Adrenal gland (tissue), 12 donors: ENCODE results near the gene TENM4. TPM values are rescaled to one million over a fixed set of nuclear protein-coding genes. Genes with fewer than 3 reads are reported as not detected.

Experiments used
- DNase-seq, 7 donors: peaks; one replicate each; pipeline ENCODE4 v3.0.0-alpha.2; 2019 to 2020
- H3K27ac ChIP-seq, 5 donors: fragments of 200-600 bp; sonication (generic) in 4 of 5; 1 replicate in 3 of 5; 2 replicates in 2 of 5; pipeline versions ENCODE4 v1.5.1 to v1.8.0; 2016 to 2020; ENCODE audit warnings: mild to moderate bottlenecking in 1 of 5
- H3K27me3 ChIP-seq: fragments of 200-600 bp; 2 replicates; pipeline ENCODE4 v1.8.0; 2021
- H3K36me3 ChIP-seq, 2 donors: fragments of 200-600 bp; replicated peaks in 1 of 2; 1 replicate in 1 of 2; 2 replicates in 1 of 2; pipeline versions ENCODE4 v1.5.1 to v1.8.0; 2018 to 2022
- H3K4me1 ChIP-seq, 2 donors: fragments of 200-600 bp; replicated peaks in 1 of 2; 1 replicate in 1 of 2; 2 replicates in 1 of 2; pipeline versions ENCODE4 v1.5.1 to v1.8.0; 2018 to 2021
- H3K4me3 ChIP-seq, 4 donors: fragments of 200-600 bp; sonication (generic) in 3 of 4; one replicate each; pipeline ENCODE4 v1.5.1; 2016 to 2018
- H3K9me3 ChIP-seq, 3 donors: fragments of 200-600 bp; sonication (generic) in 1 of 3; replicated peaks in 1 of 3; 1 replicate in 2 of 3; 2 replicates in 1 of 3; pipeline versions ENCODE4 v1.5.1 to v1.8.0; 2016 to 2021
- CTCF ChIP-seq, 6 experiments: fragments of 450-650 bp in 4 of 6; fragments of 200-600 bp in 2 of 6; sonication (generic) in 1 of 6; IDR thresholded peaks; 1 replicate in 5 of 6; 2 replicates in 1 of 6; pipeline versions ENCODE4 v1.5.1 to v1.8.0; 2016 to 2021; ENCODE audit warnings: antibody characterized with exemption in 6 of 6, mild to moderate bottlenecking in 2 of 6, moderate library complexity in 1 of 6
- POLR2A ChIP-seq, 2 donors: fragments of 450-650 bp; IDR thresholded peaks; one replicate each; pipeline ENCODE4 v1.6.1; 2017; ENCODE audit warnings: antibody characterized with exemption in 2 of 2, mild to moderate bottlenecking in 2 of 2, moderate library complexity in 1 of 2
- WGBS, 4 donors: extraction: QIAGEN DNeasy Blood & Tissue Kit in 2 of 4; methylation state at CpG; one replicate each; pipeline versions ENCODE4 v1.1.5 to v1.1.7; 2013 to 2017; 5-methylcytosine and 5-hydroxymethylcytosine counted together
- intact Hi-C, 2 donors: fragments of 100-400 bp; cut with DNase I; formaldehyde crosslinking; loops; one replicate each; pipeline versions ENCODE4 v1.14.1 to v1.15.0; 2022 to 2023
- polyA plus RNA-seq, 3 donors: library from polyadenylated mRNA; stranded (reverse); fragments of 200-250 nt in 2 of 3; fragments of 350-450 nt in 1 of 3; fragmentation: Illumina TruSeq in 1 of 3; extraction: RNeasy Lipid Tissue Mini Kit (QIAGEN cat#74804) in 1 of 3; gene quantifications; one replicate each; pipeline ENCODE4 v1.2.3, GENCODE V29; 2013 to 2014
- total RNA-seq, 9 donors: library from RNA; depleted of rRNA in 4 of 9; stranded (reverse); fragments of >200 nt in 4 of 9; fragments of 120-200 nt in 1 of 9; fragmentation: NEBNext Ultra II Directional in 1 of 9; extraction: Animal tissue kit (Norgen Biotek cat#: 25700) in 1 of 9; gene quantifications; one replicate each; pipeline versions ENCODE4 v1.1.0 to v1.2.4, GENCODE V29; 2013 to 2023
- donor health status: healthy with polysubstance abuse.
- donor health status: Bipolar disorder and iron deficiency.
- donor health status: DM: yes; HTN: yes; CAD: no.
- donor health status: DM: no; HTN: no; CAD: no.
- donor health status: DM: no; HTN: no; CAD: no.
- donor health status: DM: yes; HTN: yes; CAD: no.

Gene TENM4
- total and polyA plus RNA-seq, 12 donors: 0.74 to 24.9 (median 6.7) TPM

- TF ChIP-seq CTCF (IDR thresholded peaks at IDR 0.05) (no peak), POLR2A (IDR thresholded peaks at IDR 0.05) (no peak)
- Histone ChIP-seq H3K27ac (no peak overlapping the region), H3K4me1 (no peaks in the 10 kb centered on the region), H3K9me3 (no peaks in the 10 kb centered on the region), H3K36me3 (no peaks in the 10 kb centered on the region), H3K4me3 (no peak overlapping the region), H3K27me3 (no peaks in the 10 kb centered on the region)
- intact Hi-C loops: no loop called here
- no peak for DNase-seq
- WGBS, 4 donors: 89 to 96% (median 93%) methylated on average over 7 of the region's 7 CpGs
Observed at GRCh38 chr11:78741741-78742140, 699.1 kb downstream of the TENM4 start.

DNA sequence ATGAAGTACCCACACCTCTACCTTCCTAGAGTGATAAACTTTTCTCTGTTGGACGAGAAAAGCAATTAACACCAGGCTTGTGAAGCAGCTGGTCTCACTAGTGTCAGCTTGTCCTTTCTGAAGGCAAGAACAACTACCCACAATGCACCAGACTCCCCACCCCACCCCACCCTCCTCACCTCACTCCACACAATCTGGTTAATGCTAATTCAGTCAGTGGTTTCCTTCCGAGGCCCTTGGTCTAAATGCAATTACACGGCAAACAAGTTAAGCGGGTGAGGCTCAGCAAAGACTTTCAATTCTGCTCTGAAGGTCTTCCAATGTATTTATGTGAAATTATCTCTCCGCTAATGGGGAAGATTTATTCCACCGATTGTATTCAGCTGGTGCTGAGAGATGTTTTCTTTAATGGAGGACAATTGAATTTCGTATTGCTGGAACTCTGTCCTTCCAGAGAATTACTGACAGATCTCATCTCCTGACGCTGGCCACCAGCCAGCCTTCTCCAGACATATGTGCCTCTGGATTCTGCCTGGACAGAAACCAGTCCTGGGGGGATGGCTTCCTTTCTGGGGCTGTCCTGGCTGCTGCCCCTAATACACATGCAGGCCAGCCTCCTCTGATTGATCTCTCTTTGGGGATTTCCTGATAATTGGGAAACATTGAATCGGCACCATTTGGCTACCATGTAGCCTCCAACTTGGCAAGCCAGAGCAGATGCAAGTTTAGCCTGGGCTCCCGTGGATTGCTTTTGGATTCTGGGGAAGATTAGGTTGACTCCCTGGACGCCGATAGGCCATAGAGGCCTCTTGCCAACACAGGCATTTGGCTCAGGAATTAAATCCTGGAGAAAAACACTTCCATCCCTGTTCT, 700.4 kb downstream of the TENM4 start:
- Histone ChIP-seq H3K27ac (no peak overlapping the region), H3K27me3 (no peaks in the 10 kb centered on the region), H3K36me3 (no peaks in the 10 kb centered on the region), H3K9me3 (no peaks in the 10 kb centered on the region), H3K4me1 (no peaks in the 10 kb centered on the region), H3K4me3 (no peak overlapping the region)
- 84 to 87% (median 86%) methylated on average over 11 to 12 of the region's 12 CpGs for WGBS, 4 donors
- intact Hi-C loops: no loop called here
- TF ChIP-seq POLR2A (IDR thresholded peaks at IDR 0.05) (no peak), CTCF (IDR thresholded peaks at IDR 0.05) (no peak)
- DNase-seq: no peak

DNA sequence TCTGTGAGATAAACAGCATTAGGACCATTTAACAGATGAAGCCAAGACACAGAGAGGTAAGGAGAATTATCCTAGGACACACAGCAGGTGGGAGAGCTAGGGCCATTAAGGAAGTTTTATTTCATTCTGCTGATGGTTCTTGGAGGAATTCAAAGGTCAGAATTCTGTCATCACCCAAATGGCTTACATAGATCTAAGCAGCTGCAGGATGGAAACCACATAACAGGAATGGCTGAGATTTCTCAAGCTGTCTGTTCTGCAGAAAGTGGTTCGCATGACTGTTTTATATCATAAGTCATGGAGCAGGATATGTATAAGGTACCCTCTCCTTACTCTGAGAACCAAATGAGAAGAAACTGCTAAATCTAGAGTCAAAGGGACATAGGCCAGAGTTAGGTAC, 702.9 kb downstream of the TENM4 start:
- H3K4me1 ChIP-seq: no peaks in the 10 kb centered on the region
- no peaks in the 10 kb centered on the region for H3K36me3 ChIP-seq
- no peaks in the 10 kb centered on the region for H3K27me3 ChIP-seq
- WGBS, 4 donors: 91 to 100% (median 98%) methylated on average over 1 of the region's 1 CpG
- H3K4me3 ChIP-seq: no peak overlapping the region
- no peak overlapping the region for H3K27ac ChIP-seq
- intact Hi-C loops: no loop called here
- H3K9me3 ChIP-seq: no peaks in the 10 kb centered on the region
- TF ChIP-seq POLR2A (IDR thresholded peaks at IDR 0.05): no peak
- TF ChIP-seq CTCF (IDR thresholded peaks at IDR 0.05): no peak
- DNase-seq: no peak

GRCh38 chr11:78737301-78737700, 703.5 kb downstream of the TENM4 start:
- Histone ChIP-seq H3K27me3 (no peaks in the 10 kb centered on the region), H3K9me3 (no peaks in the 10 kb centered on the region), H3K27ac (no peak overlapping the region), H3K36me3 (no peaks in the 10 kb centered on the region), H3K4me3 (no peak overlapping the region), H3K4me1 (no peaks in the 10 kb centered on the region)
- TF ChIP-seq CTCF (IDR thresholded peaks at IDR 0.05) (no peak), POLR2A (IDR thresholded peaks at IDR 0.05) (no peak)
- intact Hi-C loops: no loop called here
- 94 to 98% (median 97%) methylated on average over 3 of the region's 3 CpGs for WGBS, 4 donors
- no peak for DNase-seq
